CD14-positive monocyte (primary cell): Measurements from ENCODE around the gene MSX1. TPM values are rescaled to one million over a fixed set of nuclear protein-coding genes. Genes with fewer than 3 reads are reported as not detected.

ENCODE experiments used
- DNase-seq, 3 donors: peaks; one replicate each; pipeline ENCODE4 v3.0.0-alpha.2; 2011 to 2022
- H2AFZ ChIP-seq: 2 replicates; pipeline ENCODE4 v1.6.0; 2012; ENCODE audit warnings: mild to moderate bottlenecking, low read depth, low read length, inconsistent platforms; ENCODE audit not compliant: insufficient read depth, poor library complexity, severe bottlenecking
- H3K27ac ChIP-seq, 2 donors: 1 replicate in 1 of 2; 2 replicates in 1 of 2; pipeline ENCODE4 v1.5.1; 2012 to 2013; ENCODE audit warnings: low read length in 2 of 2, control low read depth in 1 of 2, inconsistent platforms in 1 of 2, low read depth in 1 of 2, mild to moderate bottlenecking in 1 of 2
- H3K27me3 ChIP-seq, 2 donors: one replicate each; pipeline versions ENCODE4 v1.6.0 to v1.6.1; 2011 to 2013; ENCODE audit warnings: low read length in 2 of 2; ENCODE audit not compliant: control insufficient read depth in 2 of 2, insufficient read depth in 2 of 2
- H3K36me3 ChIP-seq, 2 donors: replicated peaks in 1 of 2; 1 replicate in 1 of 2; 2 replicates in 1 of 2; pipeline versions ENCODE4 v1.5.1 to v1.6.1; 2012 to 2013; ENCODE audit warnings: low read length in 2 of 2, control low read depth in 1 of 2, inconsistent platforms in 1 of 2, mild to moderate bottlenecking in 1 of 2; ENCODE audit not compliant: insufficient read depth in 2 of 2, control insufficient read depth in 1 of 2
- H3K4me1 ChIP-seq, 2 donors: 1 replicate in 1 of 2; 2 replicates in 1 of 2; pipeline versions ENCODE4 v1.5.1 to v1.6.1; 2012 to 2013; ENCODE audit warnings: low read length in 2 of 2, control low read depth in 1 of 2, inconsistent platforms in 1 of 2, mild to moderate bottlenecking in 1 of 2, moderate library complexity in 1 of 2; ENCODE audit not compliant: insufficient read depth in 2 of 2, control insufficient read depth in 1 of 2
- H3K4me2 ChIP-seq: replicated peaks from 2 replicates; pipeline ENCODE3; 2012; ENCODE audit warnings: low read length, moderate library complexity, mild to moderate bottlenecking; ENCODE audit not compliant: poor library complexity, severe bottlenecking; ENCODE audit errors: extremely low read depth
- H3K4me3 ChIP-seq, 3 experiments: fragments of 200-600 bp in 1 of 3; sonication (generic) in 1 of 3; replicated peaks in 1 of 3; 1 replicate in 2 of 3; 2 replicates in 1 of 3; pipeline ENCODE4 v1.5.1; 2011 to 2013; ENCODE audit warnings: low read length in 3 of 3, mild to moderate bottlenecking in 3 of 3, control low read depth in 2 of 3, low read depth in 2 of 3, inconsistent platforms in 1 of 3, moderate library complexity in 1 of 3
- H3K79me2 ChIP-seq: 2 replicates; pipeline ENCODE4 v1.6.0; 2012; ENCODE audit warnings: mild to moderate bottlenecking, control low read depth, inconsistent platforms, low read length, moderate library complexity; ENCODE audit not compliant: insufficient read depth
- H3K9ac ChIP-seq: 2 replicates; pipeline ENCODE4 v1.6.0; 2017; ENCODE audit warnings: low read length, mild to moderate bottlenecking; ENCODE audit not compliant: insufficient read depth, poor library complexity, severe bottlenecking
- H3K9me3 ChIP-seq, 2 donors: replicated peaks in 1 of 2; 1 replicate in 1 of 2; 2 replicates in 1 of 2; pipeline versions ENCODE4 v1.5.1 to v1.6.1; 2012 to 2013; ENCODE audit warnings: low read length in 2 of 2, control low read depth in 1 of 2; ENCODE audit not compliant: control insufficient read depth in 1 of 2, insufficient read depth in 1 of 2
- H4K20me1 ChIP-seq: 2 replicates; pipeline ENCODE4 v1.6.0; 2012; ENCODE audit warnings: mild to moderate bottlenecking, low read length, control low read depth, moderate library complexity; ENCODE audit not compliant: insufficient read depth
- H3K27ac Mint-ChIP-seq, 7 donors: one replicate each; pipeline ENCODE4 v1.8.0; 2020; ENCODE audit warnings: mild to moderate bottlenecking in 7 of 7, mixed read lengths in 7 of 7, moderate library complexity in 6 of 7, inconsistent platforms in 2 of 7
- H3K27me3 Mint-ChIP-seq, 3 donors: one replicate each; pipeline ENCODE4 v1.8.0; 2021 to 2022; ENCODE audit warnings: low read depth in 3 of 3, mild to moderate bottlenecking in 3 of 3, mixed read lengths in 3 of 3, moderate library complexity in 3 of 3, inconsistent platforms in 1 of 3
- H3K36me3 Mint-ChIP-seq, 2 donors: one replicate each; pipeline ENCODE4 v1.8.0; 2020; ENCODE audit warnings: mixed read lengths in 2 of 2, inconsistent platforms in 1 of 2, mild to moderate bottlenecking in 1 of 2
- H3K4me1 Mint-ChIP-seq: one replicate; pipeline ENCODE4 v1.8.0; 2020; ENCODE audit warnings: mild to moderate bottlenecking, mixed read lengths
- H3K4me3 Mint-ChIP-seq, 2 donors: one replicate each; pipeline ENCODE4 v1.8.0; 2020; ENCODE audit warnings: mild to moderate bottlenecking in 2 of 2, mixed read lengths in 2 of 2, moderate library complexity in 1 of 2
- H3K9me3 Mint-ChIP-seq, 7 donors: one replicate each; pipeline ENCODE4 v1.8.0; 2020 to 2022; ENCODE audit warnings: mixed read lengths in 7 of 7, mild to moderate bottlenecking in 6 of 7, moderate library complexity in 6 of 7, inconsistent platforms in 2 of 7
- CTCF ChIP-seq: fragments of 200-600 bp; IDR thresholded peaks from one replicate; pipeline ENCODE4 v1.8.0; 2022; ENCODE audit warnings: antibody characterized with exemption, mild to moderate bottlenecking
- WGBS: methylation state at CpG from one replicate; pipeline ENCODE4 v1.1.5; 2013; ENCODE audit warnings: missing lambda C conversion rate; ENCODE audit not compliant: insufficient coverage; 5-methylcytosine and 5-hydroxymethylcytosine counted together
- intact Hi-C, 2 donors: fragments of 100-400 bp; cut with micrococcal nuclease; formaldehyde crosslinking; loops; one replicate each; pipeline versions ENCODE4 v1.15.0 to v1.15.1; 2023
- polyA plus RNA-seq, 3 donors: library from polyadenylated mRNA; depleted of rRNA in 1 of 3; unstranded in 2 of 3; stranded (reverse) in 1 of 3; fragments of 300-500 nt in 2 of 3; fragments of >200 nt in 1 of 3; fragmentation: Illumina TruSeq in 2 of 3; gene quantifications; 1 replicate in 2 of 3; 2 replicates in 1 of 3; pipeline ENCODE4 v1.2.3, GENCODE V29; 2012 to 2021

MSX1 gene
- polyA plus RNA-seq, 3 donors = not detected

DNA sequence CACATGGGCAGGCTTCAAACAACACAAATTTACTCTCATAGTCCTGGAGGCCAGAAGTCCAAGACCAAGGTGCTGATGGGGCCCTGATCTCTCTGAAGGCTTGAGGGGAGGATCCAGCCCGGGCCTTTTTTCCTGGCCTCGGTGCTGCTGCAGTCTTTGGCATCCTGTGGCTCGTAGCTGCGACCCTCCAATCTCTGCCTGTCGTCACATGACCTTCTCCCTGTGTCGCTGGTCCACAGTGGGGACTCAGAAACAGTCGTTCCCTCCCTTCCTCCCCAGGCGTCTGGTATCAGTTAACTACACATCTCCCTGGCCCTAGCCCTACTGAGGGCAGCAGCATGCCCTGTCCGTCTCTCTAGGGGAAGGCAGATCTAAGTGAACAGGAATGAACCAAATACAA, 19.1 kb upstream of the MSX1 start:
- H3K79me2 ChIP-seq = no peaks in the 10 kb centered on the region
- no peak overlapping the region for H2AFZ ChIP-seq
- H3K36me3 ChIP-seq = no peaks in the 10 kb centered on the region
- H3K27ac Mint-ChIP-seq = no peak overlapping the region
- H3K27me3 Mint-ChIP-seq = peaks cover 9 to 17% (median 11%) of the 10 kb centered on the region in 3 donors
- no peak overlapping the region for H3K4me3 ChIP-seq
- no peaks in the 10 kb centered on the region for H3K27me3 ChIP-seq
- TF ChIP-seq CTCF = no peak
- no peaks in the 10 kb centered on the region for H3K9me3 ChIP-seq
- H3K4me1 ChIP-seq = no peaks in the 10 kb centered on the region
- H3K9me3 Mint-ChIP-seq = peaks cover 0 to 8% (median 5%) of the 10 kb centered on the region in 7 donors
- H3K9ac ChIP-seq = no peak overlapping the region
- H3K4me3 Mint-ChIP-seq = no peak overlapping the region
- 52% methylated on average over 8 of the region's 9 CpGs for WGBS
- DNase-seq = no peak
- no peaks in the 10 kb centered on the region for H3K4me1 Mint-ChIP-seq
- H3K27ac ChIP-seq = no peak overlapping the region
- no peaks in the 10 kb centered on the region for H4K20me1 ChIP-seq
- H3K4me2 ChIP-seq = no peak overlapping the region
- H3K36me3 Mint-ChIP-seq = no peaks in the 10 kb centered on the region
- intact Hi-C loops = no loop called here

GRCh38 chr4:4841156-4841555, 18.3 kb upstream of the MSX1 start:
- H3K27ac ChIP-seq = no peak overlapping the region
- H3K4me3 ChIP-seq = no peak overlapping the region
- H2AFZ ChIP-seq = no peak overlapping the region
- H3K4me1 Mint-ChIP-seq = no peaks in the 10 kb centered on the region
- no peaks in the 10 kb centered on the region for H4K20me1 ChIP-seq
- H3K4me1 ChIP-seq = no peaks in the 10 kb centered on the region
- no peak for TF ChIP-seq CTCF
- H3K9me3 Mint-ChIP-seq = peaks cover 0 to 4% (median 2%) of the 10 kb centered on the region in 7 donors
- 69% methylated on average over 9 of the region's 9 CpGs for WGBS
- no peak for DNase-seq
- H3K27me3 ChIP-seq = no peaks in the 10 kb centered on the region
- peaks cover 9 to 17% (median 11%) of the 10 kb centered on the region in 3 donors for H3K27me3 Mint-ChIP-seq
- H3K4me3 Mint-ChIP-seq = no peak overlapping the region
- H3K4me2 ChIP-seq = no peak overlapping the region
- no peaks in the 10 kb centered on the region for H3K79me2 ChIP-seq
- no peaks in the 10 kb centered on the region for H3K36me3 ChIP-seq
- H3K27ac Mint-ChIP-seq = no peak overlapping the region
- H3K36me3 Mint-ChIP-seq = no peaks in the 10 kb centered on the region
- no peak overlapping the region for H3K9ac ChIP-seq
- intact Hi-C loops = no loop called here
- no peaks in the 10 kb centered on the region for H3K9me3 ChIP-seq
